ES-I3 (cell line): Measurements from ENCODE around the gene SRPX.
A peak's percentile ranks its signal among the peaks of the same experiment; 100 is the strongest.

Experiments
- H3K36me3 ChIP-seq: 2 replicates; pipeline ENCODE4 v1.6.1; 2013; ENCODE audit warnings: mild to moderate bottlenecking, low read length, control low read depth, moderate library complexity; ENCODE audit not compliant: insufficient read depth
- H3K4me1 ChIP-seq: 2 replicates; pipeline ENCODE4 v1.6.1; 2013; ENCODE audit warnings: mild to moderate bottlenecking, control low read depth, low read length; ENCODE audit not compliant: insufficient read depth
- H3K9ac ChIP-seq: 2 replicates; pipeline ENCODE4 v1.6.1; 2013; ENCODE audit warnings: low read depth, mild to moderate bottlenecking, low read length, moderate library complexity
- H3K9me3 ChIP-seq: 2 replicates; pipeline ENCODE4 v1.6.1; 2013; ENCODE audit warnings: mild to moderate bottlenecking, low read length, moderate library complexity; ENCODE audit not compliant: control insufficient read depth, insufficient read depth

Gene SRPX

GRCh38 chrX:38224160-38224559 lies 3.5 kb upstream of the SRPX start:
- H3K36me3 ChIP-seq: no peaks in the 10 kb centered on the region
- H3K9me3 ChIP-seq: no peaks in the 10 kb centered on the region
- 0 out of 2 replicates have a peak, but pooled peaks cover 11% of the 10 kb centered on the region for H3K4me1 ChIP-seq
- H3K9ac ChIP-seq: no peak overlapping the region

DNA sequence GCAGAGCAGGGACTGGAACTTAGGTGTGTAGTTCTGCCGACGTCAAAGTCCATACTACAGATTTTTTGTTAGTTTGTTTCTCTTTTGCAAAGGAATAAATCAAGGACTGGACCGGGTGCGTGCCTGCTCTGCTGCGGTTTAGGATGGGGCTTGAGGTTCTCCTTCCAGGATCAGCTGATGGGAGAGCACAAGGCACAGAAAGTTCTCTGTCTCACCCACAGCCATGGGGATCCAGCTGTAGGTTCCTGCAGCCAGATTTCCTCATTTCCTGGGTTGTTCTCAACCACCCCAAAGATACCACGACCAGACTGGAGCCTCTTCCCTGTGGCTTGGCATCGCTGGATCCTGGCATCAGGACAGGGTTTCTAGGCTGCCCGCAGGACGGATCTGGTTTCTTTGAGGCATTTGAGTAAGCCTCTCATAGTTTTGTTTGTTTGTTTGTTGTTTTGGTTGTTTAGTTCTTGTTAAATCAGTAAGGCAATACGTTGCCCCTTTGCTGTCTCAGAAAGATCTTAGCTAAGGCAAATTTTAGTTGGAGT lies 789 bp upstream of the SRPX start:
- H3K9ac ChIP-seq: peak overlapping the region; percentile 85; the same call in 1 of the 2 replicates
- no peaks in the 10 kb centered on the region for H3K36me3 ChIP-seq
- H3K4me1 ChIP-seq: peaks cover 4% of the 10 kb centered on the region; the same call in 1 of the 2 replicates
- H3K9me3 ChIP-seq: no peaks in the 10 kb centered on the region

GRCh38 chrX:38220024-38220414 lies 652 bp downstream of the SRPX start:
- Histone ChIP-seq H3K9me3 (no peaks in the 10 kb centered on the region), H3K9ac (peak overlapping the region; percentile 85), H3K4me1 (peaks cover 4% of the 10 kb centered on the region; the same call in 1 of the 2 replicates), H3K36me3 (no peaks in the 10 kb centered on the region)

DNA sequence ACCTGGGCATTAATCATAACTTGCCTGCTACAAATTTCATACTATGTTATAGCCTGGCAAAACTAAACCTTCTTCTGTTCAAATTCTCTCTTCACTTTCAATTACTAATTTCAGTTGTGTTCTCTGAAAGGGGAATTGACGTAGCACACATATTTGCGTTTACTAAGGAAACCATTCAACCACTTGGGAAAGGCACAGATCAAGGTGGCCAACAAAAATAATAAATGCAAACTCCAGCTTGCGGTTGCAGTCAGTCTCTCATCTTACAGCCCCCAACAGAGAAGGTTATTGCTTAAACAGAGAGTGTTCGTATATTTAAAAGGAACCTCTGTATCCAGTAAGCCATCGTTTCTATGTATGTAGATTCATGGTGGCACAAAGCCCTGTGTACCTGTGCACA lies 4.0 kb downstream of the SRPX start:
- Histone ChIP-seq H3K36me3 (no peaks in the 10 kb centered on the region), H3K9ac (no peak overlapping the region), H3K9me3 (no peaks in the 10 kb centered on the region), H3K4me1 (peaks cover 7% of the 10 kb centered on the region; the same call in 1 of the 2 replicates)

GRCh38 chrX:38214551-38215531 lies 5.8 kb downstream of the SRPX start:
- H3K36me3 ChIP-seq: no peaks in the 10 kb centered on the region; the same call in 1 of the 2 replicates
- H3K4me1 ChIP-seq: peaks cover 7% of the 10 kb centered on the region; the same call in 1 of the 2 replicates
- H3K9ac ChIP-seq: no peak overlapping the region
- H3K9me3 ChIP-seq: no peaks in the 10 kb centered on the region

- no peak overlapping the region for H3K9ac ChIP-seq
- no peaks in the 10 kb centered on the region for H3K9me3 ChIP-seq
- no peaks in the 10 kb centered on the region; the same call in 1 of the 2 replicates for H3K36me3 ChIP-seq
- peaks cover 7% of the 10 kb centered on the region; the same call in 1 of the 2 replicates for H3K4me1 ChIP-seq
These were observed 6.6 kb downstream of the SRPX start for GRCh38 chrX:38214044-38214443.

- H3K9ac ChIP-seq: no peak overlapping the region
- H3K4me1 ChIP-seq: 0 out of 2 replicates have a peak, but pooled peaks cover 3% of the 10 kb centered on the region
- no peaks in the 10 kb centered on the region for H3K9me3 ChIP-seq
- no peaks in the 10 kb centered on the region; the same call in 1 of the 2 replicates for H3K36me3 ChIP-seq
These were observed 8.6 kb downstream of the SRPX start for GRCh38 chrX:38211891-38212635.

DNA sequence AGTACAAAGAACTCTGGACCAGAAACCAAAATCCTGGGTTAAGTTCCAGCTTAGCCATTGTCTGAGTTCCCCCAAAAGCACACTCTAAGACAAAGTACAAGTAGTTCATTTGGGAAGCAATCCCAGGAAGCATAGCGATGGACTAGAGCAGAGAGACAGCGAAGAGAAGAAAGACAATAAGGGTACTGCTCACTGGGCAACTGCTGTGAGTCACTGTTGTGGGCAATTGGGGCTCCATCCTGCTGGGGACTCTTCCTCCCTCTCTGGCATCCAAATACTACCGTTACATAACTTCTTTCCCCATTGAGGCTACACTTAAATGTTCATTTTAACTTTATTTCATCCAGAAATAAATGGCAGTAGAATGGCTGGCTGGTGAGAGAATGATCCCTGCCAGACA lies 14.1 kb downstream of the SRPX start:
- Histone ChIP-seq H3K9me3 (no peaks in the 10 kb centered on the region), H3K4me1 (no peaks in the 10 kb centered on the region), H3K36me3 (no peaks in the 10 kb centered on the region; the same call in 1 of the 2 replicates), H3K9ac (no peak overlapping the region)

DNA sequence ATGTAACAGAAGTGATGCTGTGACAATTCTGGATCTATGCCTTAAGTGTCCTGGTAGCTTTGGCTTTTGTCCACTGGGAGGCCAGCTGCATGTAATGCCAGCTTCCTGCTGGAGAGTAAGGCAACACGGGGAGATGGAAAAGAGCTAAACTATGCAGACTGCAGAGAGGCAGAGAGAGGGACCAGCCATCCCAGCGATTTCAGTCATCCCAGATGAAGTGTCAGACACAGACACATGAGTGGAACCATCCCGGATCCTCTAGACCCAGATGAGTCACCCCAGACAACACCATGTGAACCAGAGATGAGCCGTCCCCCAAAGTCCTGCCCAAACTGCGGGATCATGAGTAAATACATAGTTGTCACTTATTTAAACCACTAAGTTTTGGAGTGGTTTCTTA lies 14.6 kb downstream of the SRPX start:
- H3K9me3 ChIP-seq: no peaks in the 10 kb centered on the region
- no peaks in the 10 kb centered on the region; the same call in 1 of the 2 replicates for H3K36me3 ChIP-seq
- H3K4me1 ChIP-seq: no peaks in the 10 kb centered on the region
- H3K9ac ChIP-seq: no peak overlapping the region

DNA sequence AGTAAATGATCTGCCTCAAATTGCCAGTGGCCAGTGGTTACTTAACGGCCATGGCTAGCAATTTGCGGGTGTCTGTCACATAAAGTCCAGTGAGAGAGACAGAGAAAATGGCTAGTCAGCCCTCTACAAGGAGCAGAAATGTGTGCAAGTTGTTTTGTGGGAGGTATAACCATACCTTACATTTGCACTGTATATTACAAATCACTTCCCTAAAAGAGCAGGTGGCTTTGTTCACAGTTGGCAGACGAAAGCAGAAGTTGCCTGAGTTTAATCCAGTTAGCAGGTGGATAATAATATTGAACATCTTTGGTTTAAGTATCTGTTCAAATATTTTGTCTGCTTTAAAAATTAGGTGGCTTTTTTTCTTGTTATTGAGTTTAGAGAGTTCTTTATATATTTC lies 15.6 kb downstream of the SRPX start:
- H3K9ac ChIP-seq: no peak overlapping the region
- no peaks in the 10 kb centered on the region for H3K9me3 ChIP-seq
- H3K36me3 ChIP-seq: no peaks in the 10 kb centered on the region
- no peaks in the 10 kb centered on the region for H3K4me1 ChIP-seq

DNA sequence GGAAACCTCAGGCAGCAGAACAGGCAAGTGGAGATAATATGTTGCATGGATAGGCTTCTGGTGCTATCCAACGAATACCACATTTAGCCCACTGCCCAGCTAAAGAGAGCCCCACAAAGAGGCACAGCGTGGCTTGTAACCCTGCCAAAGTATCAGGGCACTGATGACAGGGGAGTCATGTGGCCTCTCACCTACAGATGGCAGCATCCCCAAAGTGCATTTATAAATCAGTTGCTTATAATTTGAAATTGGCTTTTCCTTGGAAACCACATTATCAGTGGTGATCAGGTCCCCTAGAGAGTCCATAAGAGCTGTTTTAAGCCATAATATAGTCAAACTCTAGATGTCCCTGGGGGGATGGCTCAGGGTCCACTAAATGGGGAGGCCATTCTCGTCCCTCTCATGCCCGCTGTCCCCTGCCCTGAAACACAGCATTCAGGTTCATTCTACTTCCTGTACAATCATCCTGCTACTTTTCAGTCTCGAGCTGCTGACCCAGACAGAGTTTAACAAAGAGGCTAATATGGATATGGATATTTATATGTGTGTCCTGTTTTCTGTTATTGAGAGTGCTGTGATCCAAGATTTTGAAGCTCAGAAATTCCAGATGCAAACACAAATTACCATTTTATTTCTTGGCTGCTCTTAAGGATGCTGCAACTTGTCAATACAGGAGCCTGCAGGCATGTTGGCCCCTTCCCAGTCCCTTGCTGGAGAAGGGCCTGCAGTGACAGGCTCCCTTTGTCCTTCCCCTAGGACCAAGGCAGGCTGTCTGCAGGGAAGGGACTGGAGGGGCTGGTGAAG lies 28.5 kb downstream of the SRPX start:
- Histone ChIP-seq H3K36me3 (no peaks in the 10 kb centered on the region), H3K9ac (no peak overlapping the region), H3K9me3 (no peaks in the 10 kb centered on the region), H3K4me1 (peaks cover 8% of the 10 kb centered on the region; the same call in 1 of the 2 replicates)

GRCh38 chrX:38189431-38190250 lies 31.0 kb downstream of the SRPX start:
- H3K36me3 ChIP-seq: no peaks in the 10 kb centered on the region
- no peaks in the 10 kb centered on the region for H3K9me3 ChIP-seq
- H3K4me1 ChIP-seq: peaks cover 8% of the 10 kb centered on the region; the same call in 1 of the 2 replicates
- no peak overlapping the region for H3K9ac ChIP-seq

DNA sequence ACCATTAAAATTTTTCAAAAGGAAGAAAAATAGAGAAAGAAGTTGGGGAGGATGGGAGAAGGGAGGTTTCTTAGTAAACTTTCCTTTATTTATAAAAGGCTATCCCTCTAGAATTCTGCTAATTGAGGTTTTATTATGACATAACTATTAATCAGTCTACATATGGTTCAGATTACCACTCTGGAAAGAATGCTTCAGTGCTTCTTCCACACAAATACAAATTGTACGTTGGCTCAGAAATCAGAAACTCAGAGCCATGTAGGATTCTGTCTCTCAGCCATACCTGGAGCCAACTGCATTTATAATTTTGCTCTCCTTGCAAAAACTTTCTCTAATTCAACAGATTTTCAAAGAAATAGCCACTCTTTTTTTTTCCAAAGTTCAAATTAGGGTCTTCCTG lies 37.1 kb downstream of the SRPX start:
- Histone ChIP-seq H3K4me1 (no peaks in the 10 kb centered on the region), H3K9me3 (no peaks in the 10 kb centered on the region), H3K36me3 (no peaks in the 10 kb centered on the region), H3K9ac (no peak overlapping the region)
